ENCODE results near the gene BCAS3. TPM values are rescaled to one million over a fixed set of nuclear protein-coding genes. Genes with fewer than 3 reads are reported as not detected.

The BCAS3 gene
- total RNA-seq, 1 donor from 2014 or later = 15.2 TPM

DNA sequence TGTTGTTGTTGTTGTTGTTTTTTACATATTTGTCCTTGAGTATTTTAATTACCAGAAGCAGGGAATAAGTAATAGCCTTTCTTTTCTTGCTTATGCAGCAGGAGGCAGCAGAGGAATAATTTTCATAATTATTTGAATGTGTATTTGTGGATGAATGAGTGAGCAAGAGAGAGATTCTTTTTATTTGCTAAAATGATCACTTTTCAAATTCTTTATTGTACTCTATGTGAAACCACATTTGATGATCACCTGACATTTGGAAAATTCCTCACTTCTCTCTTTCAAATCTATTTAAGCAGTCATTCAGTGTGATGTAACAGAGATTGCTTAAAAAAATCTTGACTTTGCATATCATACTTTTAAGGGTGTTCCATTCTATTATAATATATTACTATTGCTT, 223.6 kb downstream of the BCAS3 start:
- TF ChIP-seq, protein P1, sequence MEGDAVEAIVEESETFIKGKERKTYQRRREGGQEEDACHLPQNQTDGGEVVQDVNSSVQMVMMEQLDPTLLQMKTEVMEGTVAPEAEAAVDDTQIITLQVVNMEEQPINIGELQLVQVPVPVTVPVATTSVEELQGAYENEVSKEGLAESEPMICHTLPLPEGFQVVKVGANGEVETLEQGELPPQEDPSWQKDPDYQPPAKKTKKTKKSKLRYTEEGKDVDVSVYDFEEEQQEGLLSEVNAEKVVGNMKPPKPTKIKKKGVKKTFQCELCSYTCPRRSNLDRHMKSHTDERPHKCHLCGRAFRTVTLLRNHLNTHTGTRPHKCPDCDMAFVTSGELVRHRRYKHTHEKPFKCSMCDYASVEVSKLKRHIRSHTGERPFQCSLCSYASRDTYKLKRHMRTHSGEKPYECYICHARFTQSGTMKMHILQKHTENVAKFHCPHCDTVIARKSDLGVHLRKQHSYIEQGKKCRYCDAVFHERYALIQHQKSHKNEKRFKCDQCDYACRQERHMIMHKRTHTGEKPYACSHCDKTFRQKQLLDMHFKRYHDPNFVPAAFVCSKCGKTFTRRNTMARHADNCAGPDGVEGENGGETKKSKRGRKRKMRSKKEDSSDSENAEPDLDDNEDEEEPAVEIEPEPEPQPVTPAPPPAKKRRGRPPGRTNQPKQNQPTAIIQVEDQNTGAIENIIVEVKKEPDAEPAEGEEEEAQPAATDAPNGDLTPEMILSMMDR (conservative IDR thresholded peaks at IDR 0.05; ENCODE audit: low read depth, low read length) = no peak
- DNase-seq (ENCODE audit: low read depth) = no peak
- H3K4me3 ChIP-seq (ENCODE audit: low read depth, low read length) = no peak overlapping the region

DNA sequence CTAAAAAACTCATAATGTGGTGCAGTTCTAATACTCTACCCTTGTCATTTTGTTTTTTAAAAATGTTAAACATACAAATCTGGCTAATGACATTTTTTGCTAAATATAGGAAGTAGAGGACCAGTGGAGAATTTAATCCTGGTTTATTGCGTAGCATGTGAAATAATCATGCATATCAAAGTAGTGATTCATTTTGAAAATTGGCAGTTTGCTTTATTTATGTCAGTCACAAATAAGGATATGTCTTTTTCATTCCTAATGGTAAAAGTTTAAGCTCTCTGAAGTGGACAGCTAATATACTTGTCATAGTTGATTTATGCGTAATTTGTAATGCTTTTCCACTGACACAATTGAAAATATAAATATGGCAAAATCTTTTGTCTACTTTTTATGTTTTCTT, 224.2 kb downstream of the BCAS3 start:
- H3K4me3 ChIP-seq (ENCODE audit: low read depth, low read length) = no peak overlapping the region
- TF ChIP-seq, protein P1 (conservative IDR thresholded peaks at IDR 0.05; ENCODE audit: low read depth, low read length) = no peak
- peak; percentile 12 for DNase-seq (ENCODE audit: low read depth)

GRCh38 chr17:60902399-60902798, 224.7 kb downstream of the BCAS3 start:
- TF ChIP-seq, protein P1 (conservative IDR thresholded peaks at IDR 0.05; ENCODE audit: low read depth, low read length) = no peak
- H3K4me3 ChIP-seq (ENCODE audit: low read depth, low read length) = no peak overlapping the region
- DNase-seq (ENCODE audit: low read depth) = no peak

GRCh38 chr17:60904582-60904981, 226.9 kb downstream of the BCAS3 start:
- TF ChIP-seq, protein P1 (conservative IDR thresholded peaks at IDR 0.05; ENCODE audit: low read depth, low read length) = no peak
- no peak for DNase-seq (ENCODE audit: low read depth)

GRCh38 chr17:60905709-60906108, 228.1 kb downstream of the BCAS3 start:
- TF ChIP-seq, protein P1 (conservative IDR thresholded peaks at IDR 0.05; ENCODE audit: low read depth, low read length) = no peak
- H3K4me3 ChIP-seq (ENCODE audit: low read depth, low read length) = no peak overlapping the region
- no peak for DNase-seq (ENCODE audit: low read depth)

More at GRCh38 chr17:60904582-60904981, 226.9 kb downstream of the BCAS3 start:
- H3K4me3 ChIP-seq (ENCODE audit: low read depth, low read length) = no peak overlapping the region

DNA sequence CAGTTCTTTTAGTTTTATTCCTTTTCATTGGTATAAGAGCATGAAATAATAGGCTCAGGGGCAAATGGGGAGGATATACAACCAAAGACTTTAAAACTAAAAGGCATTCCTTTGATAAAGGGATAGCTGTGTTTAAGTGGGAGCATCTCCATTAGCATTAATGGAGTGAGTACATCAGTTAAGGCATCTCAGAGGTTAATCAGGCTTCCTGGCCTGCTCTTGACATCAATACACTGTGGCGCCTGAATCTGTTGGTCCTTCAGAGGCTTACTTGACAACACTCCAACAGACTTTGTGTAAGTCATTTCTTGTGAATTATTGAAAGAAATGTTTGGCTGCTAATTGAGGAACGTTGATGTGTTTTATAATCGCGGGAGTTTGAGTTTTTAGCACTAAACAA, 230.7 kb downstream of the BCAS3 start:
- no peak overlapping the region for H3K4me3 ChIP-seq (ENCODE audit: low read depth, low read length)
- TF ChIP-seq, protein P1 (conservative IDR thresholded peaks at IDR 0.05; ENCODE audit: low read depth, low read length) = no peak
- no peak for DNase-seq (ENCODE audit: low read depth)

DNA sequence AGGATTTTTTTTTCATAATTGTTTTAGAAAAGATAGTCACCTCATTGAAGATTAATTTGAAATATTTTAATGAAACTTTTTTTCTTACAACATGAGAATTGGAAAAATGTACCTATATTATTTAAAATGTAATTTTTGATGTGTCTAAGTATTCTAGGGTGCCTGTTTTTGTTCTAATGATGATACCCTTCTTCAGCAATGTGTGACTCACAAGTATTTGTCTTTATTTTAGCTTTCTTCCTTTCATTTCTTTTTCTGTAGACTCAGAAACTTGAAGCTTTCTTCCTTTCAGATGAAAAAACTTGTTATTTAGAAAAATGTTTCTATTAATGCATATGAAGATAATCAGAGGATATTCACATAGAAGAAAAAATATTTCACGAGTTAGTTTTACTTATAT, 231.8 kb downstream of the BCAS3 start:
- TF ChIP-seq, protein P1 (conservative IDR thresholded peaks at IDR 0.05; ENCODE audit: low read depth, low read length) = no peak
- no peak overlapping the region for H3K4me3 ChIP-seq (ENCODE audit: low read depth, low read length)
- DNase-seq (ENCODE audit: low read depth) = no peak
